ENCODE measurements around the gene GPR155. TPM values are rescaled to one million over a fixed set of nuclear protein-coding genes. Genes with fewer than 3 reads are reported as not detected.

Gene GPR155, protein sequence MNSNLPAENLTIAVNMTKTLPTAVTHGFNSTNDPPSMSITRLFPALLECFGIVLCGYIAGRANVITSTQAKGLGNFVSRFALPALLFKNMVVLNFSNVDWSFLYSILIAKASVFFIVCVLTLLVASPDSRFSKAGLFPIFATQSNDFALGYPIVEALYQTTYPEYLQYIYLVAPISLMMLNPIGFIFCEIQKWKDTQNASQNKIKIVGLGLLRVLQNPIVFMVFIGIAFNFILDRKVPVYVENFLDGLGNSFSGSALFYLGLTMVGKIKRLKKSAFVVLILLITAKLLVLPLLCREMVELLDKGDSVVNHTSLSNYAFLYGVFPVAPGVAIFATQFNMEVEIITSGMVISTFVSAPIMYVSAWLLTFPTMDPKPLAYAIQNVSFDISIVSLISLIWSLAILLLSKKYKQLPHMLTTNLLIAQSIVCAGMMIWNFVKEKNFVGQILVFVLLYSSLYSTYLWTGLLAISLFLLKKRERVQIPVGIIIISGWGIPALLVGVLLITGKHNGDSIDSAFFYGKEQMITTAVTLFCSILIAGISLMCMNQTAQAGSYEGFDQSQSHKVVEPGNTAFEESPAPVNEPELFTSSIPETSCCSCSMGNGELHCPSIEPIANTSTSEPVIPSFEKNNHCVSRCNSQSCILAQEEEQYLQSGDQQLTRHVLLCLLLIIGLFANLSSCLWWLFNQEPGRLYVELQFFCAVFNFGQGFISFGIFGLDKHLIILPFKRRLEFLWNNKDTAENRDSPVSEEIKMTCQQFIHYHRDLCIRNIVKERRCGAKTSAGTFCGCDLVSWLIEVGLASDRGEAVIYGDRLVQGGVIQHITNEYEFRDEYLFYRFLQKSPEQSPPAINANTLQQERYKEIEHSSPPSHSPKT
- total RNA-seq (10 to 100 TPM; 23.9 to 27.2 TPM), polyA plus RNA-seq (10 to 100 TPM in 2 of 3 donors, 1 to 10 TPM in 1; 9.7 to 19.5 (median 18.6) TPM), total RNA-seq (17.3 to 77.8 (median 57.1) reads per million in 6 experiments)

- Mint-ChIP-seq H3K4me1 (peaks cover 28 to 79% (median 71%) of the 10 kb centered on the region in 4 donors), H3K27me3 (no peaks in the 10 kb centered on the region), H3K27ac (peak within 1 kb of the TSS; percentile 93 to 98 (median 94)), H3K4me3 (peak within 1 kb of the TSS; percentile 90 to 100 (median 98)), H3K9me3 (peaks cover 0 to 9% (median 0%) of the 10 kb centered on the region in 9 donors), H3K36me3 (peaks cover 0 to 13% (median 11%) of the 10 kb centered on the region in 3 donors)
- DNase-seq: peak in 5 of 10 donors; percentile 13 to 43 (median 38)
- ATAC-seq: peak; percentile 63
- POLR2A ChIA-PET: interaction anchor here (0.6 to 5.3 kb wide), 16 partner anchors 9 to 113 kb away, joined by 3 to 48 read pairs (median 8); partner anchors contain the start of gene WIPF1
Measured at GRCh38 chr2:174486563-174487107, at the start of gene GPR155. GPR155 (minus strand) TSS chr2:174487029; CDS start chr2:174481956, 5,073 bp downstream.

DNA sequence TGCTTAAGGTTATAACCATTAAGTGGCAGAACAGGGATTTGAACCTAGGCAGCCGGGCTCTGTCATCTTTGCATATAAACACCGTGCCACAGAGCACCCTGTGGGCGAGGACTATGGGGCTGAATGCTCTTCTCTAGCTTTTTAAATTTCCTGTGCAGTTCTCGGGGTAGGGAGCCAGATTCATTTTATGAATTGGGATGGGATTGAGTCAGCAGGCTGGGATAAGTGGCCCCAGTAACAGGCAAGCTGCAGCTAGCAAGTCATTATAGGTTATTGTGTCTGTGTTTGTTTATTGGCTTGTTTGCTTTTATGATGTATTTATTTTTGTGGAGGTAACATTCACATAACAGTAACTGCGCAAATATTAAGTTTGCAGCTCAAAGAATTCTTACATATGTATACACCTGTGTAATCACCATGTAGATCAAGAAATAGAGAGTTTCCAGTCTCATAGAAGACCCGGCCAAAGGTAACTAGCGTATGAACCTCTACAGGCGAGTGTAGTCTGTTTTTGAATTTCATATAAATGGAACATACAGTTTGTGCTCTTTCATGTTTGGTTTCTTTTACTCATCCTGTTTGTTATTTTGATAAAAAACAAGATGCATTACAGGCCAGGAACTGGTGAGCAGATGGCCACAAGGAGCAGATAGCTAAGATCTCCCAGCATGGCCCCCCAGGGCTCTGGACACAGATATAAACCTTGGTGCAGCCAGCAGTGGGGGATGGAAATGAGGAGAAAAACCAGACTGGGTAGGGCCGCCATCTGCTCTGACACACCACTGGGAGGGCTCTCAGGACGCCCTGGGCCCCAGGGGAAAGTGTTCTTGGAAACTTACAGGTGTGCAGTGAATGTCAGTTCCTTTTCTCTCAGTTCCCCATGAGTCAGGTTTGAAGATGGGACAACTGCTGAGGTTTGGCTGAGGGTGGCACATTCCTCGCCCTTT is 49.2 kb upstream of the GPR155 start:
- POLR2A ChIA-PET: interaction anchor here (1.0 kb wide), 1 partner anchor 8 kb away, joined by 3 read pairs; no protein-coding TSS in a partner anchor
- Mint-ChIP-seq H3K27me3 (peaks cover 0 to 1% (median 0%) of the 10 kb centered on the region in 5 donors), H3K9me3 (no peaks in the 10 kb centered on the region), H3K4me1 (peaks cover 2 to 10% (median 5%) of the 10 kb centered on the region in 4 donors), H3K36me3 (peaks cover 0 to 6% (median 2%) of the 10 kb centered on the region in 3 donors), H3K27ac (peak overlapping the region in 3 of 10 donors; percentile 11 to 48 (median 27)), H3K4me3 (no peak overlapping the region)
- ATAC-seq: no peak
- DNase-seq: no peak

GRCh38 chr2:174535083-174535482 is 48.3 kb upstream of the GPR155 start:
- no peak overlapping the region for H3K4me3 Mint-ChIP-seq
- no peaks in the 10 kb centered on the region for H3K9me3 Mint-ChIP-seq
- peaks cover 0 to 1% (median 0%) of the 10 kb centered on the region in 5 donors for H3K27me3 Mint-ChIP-seq
- ATAC-seq (no peak), DNase-seq (no peak)
- peaks cover 2 to 10% (median 5%) of the 10 kb centered on the region in 4 donors for H3K4me1 Mint-ChIP-seq
- peak overlapping the region in 1 of 10 donors; percentile 32 for H3K27ac Mint-ChIP-seq
- H3K36me3 Mint-ChIP-seq: peaks cover 0 to 12% (median 2%) of the 10 kb centered on the region in 3 donors
- POLR2A ChIA-PET: interaction anchor here (1.0 kb wide), 1 partner anchor 9 kb away, joined by 3 read pairs; no protein-coding TSS in a partner anchor

DNA sequence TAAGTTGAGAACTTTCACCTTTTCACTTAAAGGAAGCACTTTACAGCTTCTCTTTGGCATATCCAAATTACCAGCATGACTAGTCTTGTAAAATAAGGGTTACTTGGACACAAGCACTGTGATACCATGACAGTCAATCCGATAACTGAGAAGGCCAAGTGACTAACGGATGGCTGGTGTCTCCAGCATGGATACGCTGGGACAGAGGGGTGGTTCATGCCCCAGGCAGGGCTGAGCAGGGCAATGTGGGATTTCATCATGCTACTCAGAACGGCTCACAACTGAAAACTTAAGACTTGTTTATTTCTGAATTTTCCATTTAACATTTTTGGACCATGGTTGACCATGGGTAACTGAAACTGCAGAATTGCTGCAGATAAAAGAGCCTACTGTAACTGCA is 43.1 kb upstream of the GPR155 start:
- POLR2A ChIA-PET: no interaction called here
- ATAC-seq: no peak
- peaks cover 0 to 11% (median 2%) of the 10 kb centered on the region in 9 donors for H3K9me3 Mint-ChIP-seq
- peaks cover 0 to 2% (median 0%) of the 10 kb centered on the region in 5 donors for H3K27me3 Mint-ChIP-seq
- peaks cover 16 to 30% (median 28%) of the 10 kb centered on the region in 3 donors for H3K36me3 Mint-ChIP-seq
- H3K27ac Mint-ChIP-seq: no peak overlapping the region
- H3K4me3 Mint-ChIP-seq: no peak overlapping the region
- DNase-seq: no peak
- peaks cover 0 to 1% (median under 1%) of the 10 kb centered on the region in 4 donors for H3K4me1 Mint-ChIP-seq

DNA sequence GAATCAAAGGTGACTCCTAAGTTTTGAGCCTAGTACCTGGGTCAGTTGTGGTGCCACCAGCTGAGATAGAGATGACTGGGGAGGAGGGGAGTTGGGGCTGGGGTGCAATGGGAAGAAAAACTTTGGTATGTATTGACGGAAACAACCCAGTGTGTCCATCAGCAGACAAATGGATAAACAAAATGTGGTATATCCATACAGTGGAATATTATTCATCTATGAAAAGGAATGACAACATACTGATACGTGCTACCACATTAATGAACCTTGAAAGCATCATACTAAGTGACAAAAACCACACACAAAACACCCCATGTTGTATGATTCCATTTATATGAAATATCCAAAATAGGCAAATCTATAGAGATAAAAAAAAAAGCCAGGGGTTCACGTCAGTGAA is 41.1 kb upstream of the GPR155 start:
- DNase-seq (no peak), ATAC-seq (no peak)
- Mint-ChIP-seq H3K4me3 (peak overlapping the region in 1 of 10 donors; percentile 20), H3K9me3 (peaks cover 0 to 12% (median 2%) of the 10 kb centered on the region in 9 donors), H3K27me3 (peaks cover 0 to 2% (median 0%) of the 10 kb centered on the region in 5 donors), H3K36me3 (peaks cover 22 to 34% (median 33%) of the 10 kb centered on the region in 3 donors), H3K27ac (peak overlapping the region in 1 of 10 donors; percentile 45), H3K4me1 (peaks cover 11 to 16% (median 14%) of the 10 kb centered on the region in 4 donors)
- POLR2A ChIA-PET: no interaction called here

GRCh38 chr2:174527101-174527721 is 40.4 kb upstream of the GPR155 start:
- H3K36me3 Mint-ChIP-seq: peaks cover 22 to 33% (median 30%) of the 10 kb centered on the region in 3 donors
- H3K27ac Mint-ChIP-seq: peak overlapping the region in 1 of 10 donors; percentile 22
- POLR2A ChIA-PET: interaction anchor here (0.7 kb wide), 1 partner anchor 156 kb away, joined by 3 read pairs; no protein-coding TSS in a partner anchor
- DNase-seq (no peak), ATAC-seq (no peak)
- H3K27me3 Mint-ChIP-seq: peaks cover 0 to 2% (median 0%) of the 10 kb centered on the region in 5 donors
- peaks cover 0 to 12% (median 2%) of the 10 kb centered on the region in 9 donors for H3K9me3 Mint-ChIP-seq
- H3K4me3 Mint-ChIP-seq: no peak overlapping the region
- H3K4me1 Mint-ChIP-seq: peaks cover 11 to 21% (median 15%) of the 10 kb centered on the region in 4 donors

GRCh38 chr2:174524527-174524926 is 37.7 kb upstream of the GPR155 start:
- peaks cover 13 to 21% (median 16%) of the 10 kb centered on the region in 4 donors for H3K4me1 Mint-ChIP-seq
- H3K4me3 Mint-ChIP-seq: peak overlapping the region in 7 of 10 donors; percentile 3 to 74 (median 29)
- H3K27me3 Mint-ChIP-seq: peaks cover 0 to 2% (median 0%) of the 10 kb centered on the region in 5 donors
- peaks cover 0 to 12% (median 2%) of the 10 kb centered on the region in 9 donors for H3K9me3 Mint-ChIP-seq
- no peak for ATAC-seq
- DNase-seq: no peak
- H3K36me3 Mint-ChIP-seq: peaks cover 20 to 32% (median 22%) of the 10 kb centered on the region in 3 donors
- H3K27ac Mint-ChIP-seq: peak overlapping the region in 6 of 10 donors; percentile 39 to 83 (median 61)
- POLR2A ChIA-PET: no interaction called here

GRCh38 chr2:174522553-174522952 is 35.7 kb upstream of the GPR155 start:
- POLR2A ChIA-PET: interaction anchor here (1.0 kb wide), 1 partner anchor 35 kb away, joined by 3 read pairs; no protein-coding TSS in a partner anchor
- peaks cover 9 to 21% (median 12%) of the 10 kb centered on the region in 3 donors for H3K36me3 Mint-ChIP-seq
- peak in 3 of 10 donors; percentile 14 to 19 (median 16) for DNase-seq
- peaks cover 0 to 2% (median 0%) of the 10 kb centered on the region in 5 donors for H3K27me3 Mint-ChIP-seq
- H3K4me1 Mint-ChIP-seq: peaks cover 14 to 21% (median 17%) of the 10 kb centered on the region in 4 donors
- no peak for ATAC-seq
- H3K27ac Mint-ChIP-seq: peak overlapping the region in 1 of 10 donors; percentile 14
- H3K4me3 Mint-ChIP-seq: no peak overlapping the region
- H3K9me3 Mint-ChIP-seq: peaks cover 0 to 9% (median 2%) of the 10 kb centered on the region in 9 donors

DNA sequence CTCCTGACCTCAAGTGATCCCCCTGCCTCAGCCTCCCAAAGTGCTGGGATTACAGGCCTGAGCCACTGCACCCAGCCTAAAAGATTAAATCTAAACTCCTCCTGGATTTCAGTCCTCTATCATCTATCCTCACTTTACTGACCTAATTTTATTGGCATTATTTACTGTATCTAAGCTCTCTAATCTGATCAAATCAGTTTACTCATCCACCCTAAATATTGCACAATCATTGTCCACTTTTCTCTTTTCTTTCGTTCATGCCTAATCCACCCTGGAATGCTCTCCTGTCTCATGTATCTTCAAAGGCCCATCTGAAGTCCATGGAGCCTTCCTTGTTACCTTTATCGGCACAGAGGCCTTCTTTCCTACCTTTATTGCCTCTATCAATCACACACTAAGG is 31.6 kb upstream of the GPR155 start:
- POLR2A ChIA-PET: interaction anchor here (1.1 to 1.2 kb wide), 2 partner anchors 25 to 31 kb away, joined by 3 to 4 read pairs; partner anchors contain the start of gene GPR155
- DNase-seq (no peak), ATAC-seq (no peak)
- no peaks in the 10 kb centered on the region for H3K27me3 Mint-ChIP-seq
- H3K36me3 Mint-ChIP-seq: no peaks in the 10 kb centered on the region
- H3K4me1 Mint-ChIP-seq: peaks cover 9 to 20% (median 12%) of the 10 kb centered on the region in 4 donors
- H3K4me3 Mint-ChIP-seq: no peak overlapping the region
- no peaks in the 10 kb centered on the region for H3K9me3 Mint-ChIP-seq
- peak overlapping the region in 1 of 10 donors; percentile 21 for H3K27ac Mint-ChIP-seq

All from naive thymus-derived CD8-positive, alpha-beta T cell (primary cell).